ENCODE data around the gene FGD2. TPM values are rescaled to one million over a fixed set of nuclear protein-coding genes. Genes with fewer than 3 reads are reported as not detected.

The FGD2 gene
- total and polyA plus RNA-seq, 10 of the 15 experiments (the other 5 are each of a cell fraction or from before 2014, with no cell fraction given): 5.2 to 88.1 (median 33.2) TPM

DNA sequence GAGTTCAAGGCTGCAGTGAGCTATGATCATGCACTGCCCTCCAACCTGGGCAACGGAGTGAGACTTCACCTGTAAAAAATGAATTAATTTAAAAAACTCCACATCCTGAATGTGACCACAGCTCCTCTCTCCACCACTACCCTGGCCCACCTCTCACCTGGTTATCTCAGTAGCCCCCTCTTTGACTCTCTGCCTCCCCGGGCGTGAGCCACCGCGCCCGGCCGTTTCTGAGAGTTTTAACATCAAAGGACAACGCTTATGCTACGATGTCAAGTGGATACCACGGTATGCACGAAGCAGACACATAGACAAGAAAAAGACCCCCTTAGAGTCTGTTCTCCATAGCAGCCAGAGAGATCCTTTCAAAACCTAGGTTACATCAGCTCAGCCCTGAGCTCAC lies 48.7 kb downstream of the FGD2 start:
- no peaks in the 10 kb centered on the region for H3K9me3 ChIP-seq (replicated peaks; ENCODE audit: control insufficient read depth, insufficient read depth, low read length)
- 89% methylated on average over 11 of the region's 11 CpGs for WGBS (ENCODE audit: insufficient coverage, insufficient replicate concordance, low lambda C conversion rate, missing lambda C conversion rate)
- H3K9ac ChIP-seq (ENCODE audit: control insufficient read depth, insufficient read depth, low read length): no peak overlapping the region
- no peak overlapping the region for H3K4me3 ChIP-seq
- intact Hi-C loops (cut with micrococcal nuclease; ENCODE audit: unreplicated experiment): loop anchor here (5.0 kb wide), 1 partner anchor 48 kb away; no protein-coding TSS in a partner anchor
- CTCF ChIA-PET: interaction anchor here (0.6 to 10.3 kb wide), 4 partner anchors 35 to 170 kb away, joined by 4 to 260 read pairs (median 96); partner anchors contain the start of gene PIM1
- no peak for DNase-seq (ENCODE audit: low read depth, low spot score)
- no peak overlapping the region for H3K4me2 ChIP-seq (ENCODE audit: control insufficient read depth, insufficient read depth)
- SMC1A ChIA-PET (ENCODE audit: uncharacterized antibody, unreplicated experiment): interaction anchor here (0.7 to 13.5 kb wide), 3 partner anchors 32 to 118 kb away, joined by 3 to 266 read pairs (median 3); partner anchors contain the start of gene PIM1
- BruUV-seq (replicated peaks): no TSS peak
- no peak for ATAC-seq
- FAIRE-seq: no peak
- no peaks in the 10 kb centered on the region for H4K20me1 ChIP-seq (ENCODE audit: control insufficient read depth, insufficient read depth)
- H2AFZ ChIP-seq (ENCODE audit: control insufficient read depth, low read depth, low read length): no peak overlapping the region
- no peaks in the 10 kb centered on the region for H3K79me2 ChIP-seq (ENCODE audit: control insufficient read depth, insufficient read depth, low read length)
- peaks cover 27% of the 10 kb centered on the region for H3K4me1 ChIP-seq (ENCODE audit: control insufficient read depth, insufficient read depth, low read length)
- in situ Hi-C loops (cut with MboI): loop anchor here (5.0 kb wide), 1 partner anchor 118 kb away; the partner anchor contains the start of gene PIM1
- POLR2A ChIA-PET: interaction anchor here (0.6 kb wide), 1 partner anchor 34 kb away, joined by 4 read pairs; no protein-coding TSS in a partner anchor
- no peak for TF ChIP-seq CEBPB (IDR thresholded peaks at IDR 0.05; ENCODE audit: borderline replicate concordance in 1 of 2, low read depth in 2 of 2, low read length in 2 of 2)
- TF ChIP-seq STAT1 (conservative IDR thresholded peaks at IDR 0.05): no peak
- TF ChIP-seq CHD1 (IDR thresholded peaks at IDR 0.05; ENCODE audit: low read depth, low read length): no peak
- no peak for TF ChIP-seq CREM (IDR thresholded peaks at IDR 0.05; ENCODE audit: low read depth)
- TF ChIP-seq ZNF217 (IDR thresholded peaks at IDR 0.05): no peak
- no peak for TF ChIP-seq HDAC6 (IDR thresholded peaks at IDR 0.05; ENCODE audit: unreplicated experiment)
- TF ChIP-seq, protein P1, sequence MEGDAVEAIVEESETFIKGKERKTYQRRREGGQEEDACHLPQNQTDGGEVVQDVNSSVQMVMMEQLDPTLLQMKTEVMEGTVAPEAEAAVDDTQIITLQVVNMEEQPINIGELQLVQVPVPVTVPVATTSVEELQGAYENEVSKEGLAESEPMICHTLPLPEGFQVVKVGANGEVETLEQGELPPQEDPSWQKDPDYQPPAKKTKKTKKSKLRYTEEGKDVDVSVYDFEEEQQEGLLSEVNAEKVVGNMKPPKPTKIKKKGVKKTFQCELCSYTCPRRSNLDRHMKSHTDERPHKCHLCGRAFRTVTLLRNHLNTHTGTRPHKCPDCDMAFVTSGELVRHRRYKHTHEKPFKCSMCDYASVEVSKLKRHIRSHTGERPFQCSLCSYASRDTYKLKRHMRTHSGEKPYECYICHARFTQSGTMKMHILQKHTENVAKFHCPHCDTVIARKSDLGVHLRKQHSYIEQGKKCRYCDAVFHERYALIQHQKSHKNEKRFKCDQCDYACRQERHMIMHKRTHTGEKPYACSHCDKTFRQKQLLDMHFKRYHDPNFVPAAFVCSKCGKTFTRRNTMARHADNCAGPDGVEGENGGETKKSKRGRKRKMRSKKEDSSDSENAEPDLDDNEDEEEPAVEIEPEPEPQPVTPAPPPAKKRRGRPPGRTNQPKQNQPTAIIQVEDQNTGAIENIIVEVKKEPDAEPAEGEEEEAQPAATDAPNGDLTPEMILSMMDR (IDR thresholded peaks at IDR 0.05 in 2 of 3, conservative IDR thresholded peaks at IDR 0.05 in 1 of 3; ENCODE audit: control insufficient read depth in 2 of 3, extremely low read depth in 1 of 3, insufficient read depth in 1 of 3, low read depth in 3 of 3, low read length in 3 of 3): no peak
- no peak for TF ChIP-seq BHLHE40 (IDR thresholded peaks at IDR 0.05; ENCODE audit: borderline replicate concordance in 1 of 2, low read depth in 2 of 2, low read length in 1 of 2)
- H3K27ac ChIP-seq (ENCODE audit: control insufficient read depth, insufficient read depth): no peak overlapping the region
- RAD21 ChIA-PET (ENCODE audit: unreplicated experiment): interaction anchor here (0.9 to 12.3 kb wide), 2 partner anchors 118 to 288 kb away, joined by 4 to 255 read pairs; partner anchors contain the start of gene PIM1
- no peaks in the 10 kb centered on the region for H3K36me3 ChIP-seq (ENCODE audit: control insufficient read depth in 2 of 2, insufficient read depth in 2 of 2, low read length in 1 of 2)
- H3K27me3 ChIP-seq (replicated peaks in 1 of 2; ENCODE audit: control insufficient read depth in 2 of 2, insufficient read depth in 2 of 2, low read length in 1 of 2): no peaks in the 10 kb centered on the region
